ENCODE results near the gene GZF1. TPM values are rescaled to one million over a fixed set of nuclear protein-coding genes. Genes with fewer than 3 reads are reported as not detected.

The GZF1 gene
- polyA plus RNA-seq, 3 donors = 5.5 to 215 (median 7.0) TPM

- Mint-ChIP-seq H3K4me3 (no peak overlapping the region), H3K27me3 (ENCODE audit: low read depth in 3 of 3) (no peaks in the 10 kb centered on the region), H3K9me3 (peaks cover 0 to 13% (median 5%) of the 10 kb centered on the region in 7 donors), H3K4me1 (peaks cover 3% of the 10 kb centered on the region), H3K27ac (no peak overlapping the region), H3K36me3 (peaks cover 74 to 85% of the 10 kb centered on the region in 2 donors)
- H3K4me3 ChIP-seq (replicated peaks in 1 of 3; ENCODE audit: low read depth in 2 of 3, low read length in 3 of 3) = no peak overlapping the region
- no peak overlapping the region for H3K9ac ChIP-seq (ENCODE audit: insufficient read depth, low read length, poor library complexity, severe bottlenecking)
- DNase-seq = no peak
- no peak for TF ChIP-seq CTCF (IDR thresholded peaks at IDR 0.05)
- H3K36me3 ChIP-seq (replicated peaks in 1 of 2; ENCODE audit: control insufficient read depth in 1 of 2, insufficient read depth in 2 of 2, low read length in 2 of 2) = peaks cover 57 to 90% of the 10 kb centered on the region in 2 donors
- no peaks in the 10 kb centered on the region for H3K79me2 ChIP-seq (ENCODE audit: insufficient read depth, low read length)
- no peak overlapping the region for H3K27ac ChIP-seq (ENCODE audit: low read depth in 1 of 2, low read length in 2 of 2)
- no peak overlapping the region for H3K4me2 ChIP-seq (replicated peaks; ENCODE audit: extremely low read depth, low read length, poor library complexity, severe bottlenecking)
- H4K20me1 ChIP-seq (ENCODE audit: insufficient read depth, low read length) = no peaks in the 10 kb centered on the region
- H3K9me3 ChIP-seq (replicated peaks in 1 of 2; ENCODE audit: control insufficient read depth in 1 of 2, insufficient read depth in 1 of 2, low read length in 2 of 2) = no peaks in the 10 kb centered on the region
- H2AFZ ChIP-seq (ENCODE audit: insufficient read depth, low read depth, low read length, poor library complexity, severe bottlenecking) = no peak overlapping the region
- no peaks in the 10 kb centered on the region for H3K27me3 ChIP-seq (ENCODE audit: control insufficient read depth in 2 of 2, insufficient read depth in 2 of 2, low read length in 2 of 2)
- intact Hi-C loops (cut with micrococcal nuclease) = loop anchor here in 1 of 2 donors (5.0 kb wide), 1 partner anchor 38 kb away; no protein-coding TSS in a partner anchor
- H3K4me1 ChIP-seq (ENCODE audit: control insufficient read depth in 1 of 2, insufficient read depth in 2 of 2, low read length in 2 of 2) = no peaks in the 10 kb centered on the region
These were observed 17.8 kb downstream of the GZF1 start for GRCh38 chr20:23379772-23380171.

GRCh38 chr20:23381876-23382275 lies 19.9 kb downstream of the GZF1 start:
- H3K27ac Mint-ChIP-seq = peak overlapping the region in 1 of 7 donors; percentile 44
- no peak overlapping the region for H3K4me3 ChIP-seq (replicated peaks in 1 of 3; ENCODE audit: low read depth in 2 of 3, low read length in 3 of 3)
- peaks cover 3% of the 10 kb centered on the region for H3K4me1 Mint-ChIP-seq
- no peaks in the 10 kb centered on the region for H3K27me3 Mint-ChIP-seq (ENCODE audit: low read depth in 3 of 3)
- H3K36me3 Mint-ChIP-seq = peaks cover 71 to 82% of the 10 kb centered on the region in 2 donors
- intact Hi-C loops (cut with micrococcal nuclease) = no loop called here
- H3K9me3 ChIP-seq (replicated peaks in 1 of 2; ENCODE audit: control insufficient read depth in 1 of 2, insufficient read depth in 1 of 2, low read length in 2 of 2) = no peaks in the 10 kb centered on the region
- no peak for DNase-seq
- H3K4me1 ChIP-seq (ENCODE audit: control insufficient read depth in 1 of 2, insufficient read depth in 2 of 2, low read length in 2 of 2) = no peaks in the 10 kb centered on the region
- peaks cover 46 to 85% of the 10 kb centered on the region in 2 donors for H3K36me3 ChIP-seq (replicated peaks in 1 of 2; ENCODE audit: control insufficient read depth in 1 of 2, insufficient read depth in 2 of 2, low read length in 2 of 2)
- peaks cover 0 to 16% (median 5%) of the 10 kb centered on the region in 7 donors for H3K9me3 Mint-ChIP-seq
- H3K27ac ChIP-seq (ENCODE audit: low read depth in 1 of 2, low read length in 2 of 2) = peak overlapping the region in 1 of 2 donors; percentile 9
- H3K79me2 ChIP-seq (ENCODE audit: insufficient read depth, low read length) = no peaks in the 10 kb centered on the region
- no peaks in the 10 kb centered on the region for H3K27me3 ChIP-seq (ENCODE audit: control insufficient read depth in 2 of 2, insufficient read depth in 2 of 2, low read length in 2 of 2)
- no peak overlapping the region for H2AFZ ChIP-seq (ENCODE audit: insufficient read depth, low read depth, low read length, poor library complexity, severe bottlenecking)
- H3K4me2 ChIP-seq (replicated peaks; ENCODE audit: extremely low read depth, low read length, poor library complexity, severe bottlenecking) = no peak overlapping the region
- H3K9ac ChIP-seq (ENCODE audit: insufficient read depth, low read length, poor library complexity, severe bottlenecking) = no peak overlapping the region
- TF ChIP-seq CTCF (IDR thresholded peaks at IDR 0.05) = no peak
- H3K4me3 Mint-ChIP-seq = no peak overlapping the region
- H4K20me1 ChIP-seq (ENCODE audit: insufficient read depth, low read length) = no peaks in the 10 kb centered on the region
